Stimulated activated CD8-positive, alpha-beta memory T cell treated with anti-CD3 and anti-CD28 coated beads, Interleukin-15, amount 100 ng/mL, for 24 hours (primary cell): ENCODE data around the gene HIKESHI.

Experiments
- DNase-seq: peaks from one replicate; pipeline ENCODE4 v3.0.0-alpha.2; 2020; ENCODE audit warnings: low read depth

Gene HIKESHI

GRCh38 chr11:86374586-86374985 is 72.5 kb downstream of the HIKESHI start, which contains the start of gene CCDC81:
CCDC81 (plus strand) TSS chr11:86374887; CDS start chr11:86375164, 277 bp downstream.
- DNase-seq = no peak

DNA sequence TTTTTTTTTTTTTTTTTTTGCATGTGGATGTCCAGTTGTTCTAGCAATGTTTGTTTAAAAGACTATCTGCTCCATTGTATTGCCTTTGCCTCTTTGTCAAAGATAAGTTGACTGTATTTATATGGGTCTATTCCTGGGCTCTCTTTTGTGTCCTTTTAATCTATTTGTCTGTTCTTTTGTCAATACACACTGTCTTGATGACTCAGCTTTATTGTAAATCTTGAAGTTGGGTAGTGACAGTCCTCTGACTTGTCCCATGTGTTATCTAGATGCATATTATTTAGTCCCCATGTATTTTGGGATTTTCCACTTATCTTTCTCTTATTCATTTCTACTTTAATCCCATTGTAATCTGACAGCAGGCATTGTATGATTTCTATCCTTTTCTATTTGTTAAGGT is 75.9 kb downstream of the HIKESHI start:
- no peak for DNase-seq

DNA sequence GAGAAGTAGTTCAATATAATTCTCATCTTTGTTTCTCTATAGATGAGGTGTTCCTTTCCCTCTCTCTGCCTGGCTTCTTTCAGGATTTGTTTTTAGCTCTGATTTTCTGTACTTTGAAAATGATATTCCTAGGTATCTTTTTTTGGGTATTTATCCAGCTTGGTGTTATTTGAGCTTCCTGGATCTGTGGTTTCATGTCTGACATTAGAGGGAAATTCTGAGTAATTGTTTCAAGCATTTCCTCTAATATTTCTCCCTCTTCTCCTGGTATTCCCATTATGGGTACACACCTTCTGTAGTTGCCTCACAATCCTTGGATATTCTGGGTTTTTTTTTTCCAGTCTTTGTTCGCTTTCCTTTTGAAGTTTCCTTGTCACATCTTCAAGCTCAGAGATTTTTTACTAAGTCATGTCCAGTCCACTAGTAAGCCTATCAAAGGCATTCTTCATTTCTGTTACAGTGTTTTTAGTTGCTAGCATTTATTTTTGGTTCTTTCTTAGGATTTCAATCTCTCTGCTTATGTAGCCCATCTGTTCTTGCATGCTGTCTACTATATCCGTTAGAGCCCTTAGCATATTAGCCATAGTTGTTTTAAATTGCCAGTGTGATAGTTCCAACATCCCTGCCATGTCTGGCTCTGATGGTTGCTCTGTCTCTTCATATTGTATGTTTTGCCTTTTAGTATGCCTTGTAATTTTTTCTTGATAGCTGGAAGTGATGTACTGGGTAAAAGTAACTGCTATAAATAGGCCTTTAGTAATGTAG is 78.4 kb downstream of the HIKESHI start:
- DNase-seq = no peak

- no peak for DNase-seq
These were observed 81.3 kb downstream of the HIKESHI start for GRCh38 chr11:86383041-86383955.

GRCh38 chr11:86386283-86386682 is 84.2 kb downstream of the HIKESHI start:
- no peak for DNase-seq

GRCh38 chr11:86386746-86387145 is 84.7 kb downstream of the HIKESHI start:
- DNase-seq = no peak

DNA sequence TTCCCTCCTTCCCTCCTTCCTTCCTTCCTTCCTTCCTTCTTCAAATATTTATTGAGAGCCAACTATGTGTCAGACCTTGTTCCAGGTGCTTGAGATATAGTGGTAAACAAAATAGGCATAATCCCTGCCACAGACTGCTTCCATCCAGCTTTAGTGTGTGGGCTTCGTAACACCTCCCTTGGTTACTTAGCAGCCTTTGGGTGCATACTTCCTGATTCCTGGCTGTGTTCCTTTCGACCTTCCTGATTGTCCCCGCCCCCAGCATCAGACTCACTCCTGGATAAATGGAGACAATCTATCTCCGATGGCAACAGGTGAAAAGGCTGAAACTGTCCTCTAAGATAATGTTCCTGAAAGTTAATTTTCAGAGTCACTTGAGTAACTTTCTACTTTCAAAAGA is 86.2 kb downstream of the HIKESHI start:
- DNase-seq = no peak

- DNase-seq = no peak
These were observed 88.4 kb downstream of the HIKESHI start for GRCh38 chr11:86390487-86390886.

GRCh38 chr11:86395061-86395551 is 93.1 kb downstream of the HIKESHI start:
- DNase-seq = no peak
